AG20443 (cell line): Measurements from ENCODE around the gene FAM174C.

Experiments
- DNase-seq: peaks from one replicate; pipeline ENCODE4 v3.0.0; 2012; ENCODE audit warnings: low spot score, mixed read lengths

The FAM174C gene

DNA sequence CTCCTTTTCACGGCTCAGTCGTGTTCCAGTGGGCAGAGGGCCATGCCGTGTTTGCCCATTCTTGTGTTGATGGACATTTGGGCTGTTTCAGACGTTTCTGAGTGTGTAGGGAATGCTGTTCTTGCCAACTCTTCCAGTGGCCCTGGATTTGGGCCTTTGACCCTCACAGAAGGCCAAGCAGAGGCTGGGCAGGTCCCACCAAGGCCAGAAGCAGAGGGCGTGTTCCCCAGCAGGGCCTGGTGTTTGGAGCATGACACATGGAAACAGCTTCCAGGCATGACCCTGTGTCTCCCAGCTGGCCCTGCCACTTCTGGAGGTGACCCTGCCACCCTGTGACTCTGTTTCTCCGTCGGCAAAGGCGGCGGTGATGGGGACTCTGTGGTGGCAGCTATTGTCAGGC lies 46.2 kb downstream of the FAM174C start:
- DNase-seq: no peak

DNA sequence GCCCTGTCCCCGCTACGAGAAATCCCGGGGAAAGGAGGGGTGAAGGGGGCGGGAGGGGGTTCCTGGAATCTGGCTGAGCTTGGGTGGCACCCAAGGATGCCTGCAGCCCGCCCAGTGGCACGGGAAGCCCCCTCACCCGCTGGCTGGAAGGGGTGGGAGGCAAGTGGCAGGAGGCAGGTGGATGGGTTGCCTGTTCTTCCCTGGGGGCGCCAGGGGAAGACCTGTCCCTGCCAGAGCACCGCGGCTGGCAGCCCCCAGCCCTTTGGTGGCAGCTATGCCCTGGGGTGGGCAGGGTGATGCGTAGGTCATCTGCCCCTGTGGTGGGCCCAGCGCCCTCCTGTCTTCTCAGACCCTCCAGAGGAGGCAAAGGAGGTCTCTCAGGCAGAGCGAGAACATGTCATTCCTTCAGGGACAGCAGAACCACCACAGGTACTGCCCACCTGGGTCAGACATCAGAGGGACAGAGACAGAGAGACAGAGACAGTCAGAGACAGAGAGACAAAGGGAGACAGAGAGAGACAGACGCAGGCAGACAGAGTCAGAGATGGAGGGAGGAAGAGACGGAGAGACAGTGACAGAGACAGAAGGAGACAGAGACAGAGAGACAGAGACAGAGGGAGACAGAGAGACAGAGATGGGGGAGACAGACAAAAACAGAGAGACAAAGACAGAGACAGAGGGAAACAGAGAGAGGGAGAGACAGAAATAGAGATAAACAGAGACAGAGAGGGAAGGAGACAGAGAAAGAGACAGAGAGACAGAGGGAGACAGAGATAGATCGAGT lies 47.1 kb downstream of the FAM174C start:
- DNase-seq: no peak

DNA sequence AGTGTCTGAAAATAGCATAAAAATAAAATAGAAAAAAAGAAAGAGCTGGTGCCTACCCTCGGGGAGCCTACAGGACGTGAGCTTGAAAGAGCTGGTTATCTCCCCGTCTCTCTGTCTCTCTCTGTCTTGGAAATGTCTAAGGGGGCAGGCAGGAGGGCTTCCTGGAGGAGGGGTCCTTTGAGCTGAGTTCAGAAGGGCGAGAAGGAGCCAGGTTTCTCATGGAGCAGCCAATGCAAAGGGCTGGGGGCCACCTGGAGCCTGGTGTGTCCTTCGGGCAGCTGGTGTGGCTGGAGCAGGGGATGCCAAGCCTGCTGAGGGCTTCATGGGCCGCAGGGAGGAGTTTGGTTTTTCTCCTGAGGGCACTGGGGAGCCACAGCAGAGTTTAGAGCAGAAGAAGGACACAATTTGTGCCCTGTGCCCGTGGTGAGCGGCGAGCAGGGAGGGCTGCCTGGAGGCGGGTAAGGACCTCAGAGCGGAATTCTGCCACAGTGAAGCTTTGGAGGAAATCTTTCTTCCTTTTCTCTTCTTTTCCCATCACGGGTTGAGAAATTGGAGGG lies 49.0 kb downstream of the FAM174C start:
- no peak for DNase-seq

DNA sequence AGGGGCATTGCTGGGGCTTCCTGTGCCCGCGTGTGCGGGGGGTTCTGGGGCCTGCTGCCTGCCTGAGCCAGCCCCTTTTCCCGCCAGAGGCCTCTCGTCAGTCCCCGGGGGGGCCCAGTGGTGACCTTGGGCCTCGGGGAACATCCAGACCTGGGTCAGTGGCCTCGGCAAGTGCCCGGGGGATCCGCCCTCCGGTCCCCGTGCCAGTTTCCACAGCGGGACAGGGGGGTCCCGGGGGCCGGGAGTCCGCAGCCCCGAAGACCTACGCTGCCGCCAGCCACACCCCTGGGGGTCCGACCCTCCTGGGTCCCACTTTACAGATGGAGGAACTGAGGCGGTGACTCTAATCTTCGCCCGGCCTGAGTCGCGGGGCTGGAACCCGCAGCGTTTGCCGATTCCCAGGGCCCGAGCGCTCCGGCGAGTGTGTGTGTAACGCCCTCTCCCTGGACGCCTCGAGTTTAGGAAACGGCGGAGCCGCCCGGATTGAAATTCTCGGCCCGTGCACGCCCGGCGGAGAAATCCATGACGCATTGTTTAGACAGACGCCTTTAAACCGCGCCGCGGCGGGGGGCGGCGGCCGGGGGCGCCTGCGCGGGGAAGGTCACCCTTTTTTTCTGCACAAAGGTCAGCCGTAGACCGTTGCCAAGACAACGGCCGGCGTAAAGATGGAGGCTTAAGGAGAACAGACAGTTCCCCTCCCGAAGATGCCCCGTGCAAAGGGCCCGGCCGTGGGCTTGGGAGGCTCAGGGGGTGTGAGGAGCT lies 49.7 kb downstream of the FAM174C start:
- peak; percentile 94 for DNase-seq

DNA sequence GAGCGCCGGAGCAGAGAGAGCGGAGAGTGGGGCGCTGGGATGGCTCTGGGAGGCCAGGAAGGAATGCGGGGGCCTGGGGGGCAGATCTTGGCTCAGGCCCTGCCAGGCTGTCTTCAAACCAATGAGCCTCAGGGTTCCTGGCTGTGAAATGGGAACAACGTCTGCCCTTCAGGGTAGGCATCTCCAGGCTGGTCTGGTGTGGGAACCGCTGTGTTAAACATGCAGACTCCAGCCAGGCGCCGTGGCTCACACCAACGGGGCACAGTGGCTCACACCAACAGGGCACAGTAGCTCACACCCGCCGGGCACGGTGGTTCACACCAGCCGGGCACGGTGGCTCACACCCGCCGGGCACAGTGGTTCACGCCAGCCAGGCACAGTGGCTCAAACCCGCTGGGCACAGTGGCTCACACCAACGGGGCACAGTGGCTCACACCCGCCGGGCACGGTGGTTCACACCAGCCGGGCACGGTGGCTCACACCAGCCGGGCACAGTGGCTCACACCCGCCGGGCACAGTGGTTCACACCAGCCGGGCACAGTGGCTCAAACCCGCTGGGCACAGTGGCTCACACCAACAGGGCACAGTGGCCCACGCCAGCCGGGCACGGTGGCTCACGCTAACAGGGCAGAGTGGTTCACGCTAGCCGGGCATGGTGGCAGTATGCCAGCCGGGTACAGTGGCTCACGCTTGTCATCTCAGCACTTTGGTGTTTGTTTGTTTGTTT lies 50.4 kb downstream of the FAM174C start:
- DNase-seq: no peak

DNA sequence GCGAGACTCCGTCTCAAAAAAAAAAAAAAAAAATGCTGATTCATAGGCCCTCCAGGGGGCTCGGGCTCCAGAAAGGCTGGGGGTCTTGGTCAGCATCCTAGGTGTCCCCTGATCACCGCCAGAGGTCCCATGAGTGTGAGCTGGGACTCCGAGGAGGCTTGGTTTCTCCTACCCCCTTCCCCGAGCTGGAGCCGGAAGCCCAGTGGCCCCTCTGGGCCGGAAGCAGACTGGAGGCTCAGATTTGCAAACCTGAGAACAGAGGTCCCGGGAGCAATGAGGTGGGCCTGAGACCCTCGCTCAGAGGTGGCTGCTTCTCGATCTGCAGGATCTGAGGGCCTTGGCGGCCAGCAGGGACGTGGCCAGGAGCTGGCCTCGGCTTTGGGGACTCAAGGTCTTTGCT lies 51.8 kb downstream of the FAM174C start:
- DNase-seq: no peak
